HEK293T (cell line): ENCODE measurements around the gene FAM163B.

ENCODE experiments used
- CTCF ChIA-PET: fragments of 350-600 bp; formaldehyde crosslinking; extraction: SDS; loops from one replicate; lab custom pipeline; 2021; ENCODE audit warnings: antibody characterized with exemption, inconsistent platforms; lab: Yijun Ruan, JAX
- POLR2A ChIA-PET: fragments of 350-600 bp; formaldehyde crosslinking; extraction: SDS; loops from one replicate; lab custom pipeline; 2020; ENCODE audit warnings: antibody characterized with exemption, inconsistent platforms; lab: Yijun Ruan, JAX
- DNase-seq: peaks from one replicate; pipeline ENCODE4 v3.0.0; 2012; ENCODE audit warnings: mixed read lengths; ENCODE audit errors: extremely low spot score
- ARNT ChIP-seq: fragments of 450-650 bp; IDR thresholded peaks from 2 replicates; pipeline ENCODE4 v1.6.1; 2017; ENCODE audit warnings: mild to moderate bottlenecking
- BHLHE40 ChIP-seq: fragments of 450-650 bp; IDR thresholded peaks from 2 replicates; pipeline ENCODE4 v1.6.1; 2016; ENCODE audit warnings: mild to moderate bottlenecking, moderate library complexity, borderline replicate concordance
- CTBP1 ChIP-seq: fragments of 450-650 bp; IDR thresholded peaks from 2 replicates; pipeline ENCODE4 v1.6.1; 2016; ENCODE audit warnings: borderline replicate concordance
- ELF4 ChIP-seq: fragments of 450-650 bp; IDR thresholded peaks from 2 replicates; pipeline ENCODE4 v1.6.1; 2017; ENCODE audit warnings: antibody characterized with exemption
- FOXA1 ChIP-seq: fragments of 450-650 bp; IDR thresholded peaks from 2 replicates; pipeline ENCODE4 v1.6.1; 2016; ENCODE audit warnings: mild to moderate bottlenecking
- FOXK2 ChIP-seq: fragments of 450-650 bp; IDR thresholded peaks from 2 replicates; pipeline ENCODE4 v1.6.1; 2016; ENCODE audit warnings: mild to moderate bottlenecking
- FOXM1 ChIP-seq: fragments of 450-650 bp; IDR thresholded peaks from 2 replicates; pipeline ENCODE4 v1.6.1; 2017; ENCODE audit warnings: mild to moderate bottlenecking, borderline replicate concordance
- HDGF ChIP-seq: fragments of 450-650 bp; IDR thresholded peaks from 2 replicates; pipeline ENCODE4 v1.6.1; 2017; ENCODE audit warnings: antibody characterized with exemption, borderline replicate concordance
- L3MBTL2 ChIP-seq: fragments of 450-650 bp; conservative IDR thresholded peaks from 2 replicates; pipeline ENCODE4 v1.6.1; 2016; ENCODE audit warnings: mild to moderate bottlenecking
- LEF1 ChIP-seq: fragments of 450-650 bp; IDR thresholded peaks from 2 replicates; pipeline ENCODE4 v1.6.1; 2017; ENCODE audit warnings: mild to moderate bottlenecking, borderline replicate concordance
- NFRKB ChIP-seq: fragments of 450-650 bp; IDR thresholded peaks from 2 replicates; pipeline ENCODE4 v1.6.1; 2016; ENCODE audit warnings: mild to moderate bottlenecking, moderate library complexity
- PKNOX1 ChIP-seq: fragments of 450-650 bp; IDR thresholded peaks from 2 replicates; pipeline ENCODE4 v1.6.1; 2016
- SP1 ChIP-seq: fragments of 450-650 bp; IDR thresholded peaks from 2 replicates; pipeline ENCODE4 v1.6.1; 2017
- SUZ12 ChIP-seq: fragments of 450-650 bp; IDR thresholded peaks from 2 replicates; pipeline ENCODE4 v1.6.1; 2016; ENCODE audit warnings: mild to moderate bottlenecking
- TARDBP ChIP-seq: fragments of 450-650 bp; IDR thresholded peaks from 2 replicates; pipeline ENCODE4 v1.6.1; 2016
- ZNF384 ChIP-seq: fragments of 450-650 bp; IDR thresholded peaks from 2 replicates; pipeline ENCODE4 v1.6.1; 2016

FAM163B gene

GRCh38 chr9:133635098-133635497 lies 25.9 kb upstream of the FAM163B start:
- POLR2A ChIA-PET, result no interaction called here
- CTCF ChIA-PET, result no interaction called here
- TF ChIP-seq SUZ12, result no peak
- TF ChIP-seq FOXK2, result no peak
- TF ChIP-seq ZNF384, result no peak
- TF ChIP-seq L3MBTL2, result no peak
- no peak for TF ChIP-seq FOXM1
- TF ChIP-seq LEF1, result no peak
- DNase-seq, result no peak

- TF ChIP-seq HDGF, result no peak
- no peak for TF ChIP-seq SP1
- TF ChIP-seq ELF4, result no peak
- TF ChIP-seq FOXM1, result no peak
- no peak for TF ChIP-seq BHLHE40
- no peak for TF ChIP-seq SUZ12
- TF ChIP-seq LEF1, result no peak
- ChIA-PET CTCF (no interaction called here), POLR2A (no interaction called here)
- DNase-seq, result no peak
These were observed 25.0 kb upstream of the FAM163B start for GRCh38 chr9:133634081-133634691.

- ChIA-PET POLR2A (no interaction called here), CTCF (no interaction called here)
- DNase-seq, result no peak
- TF ChIP-seq HDGF (no peak), FOXM1 (no peak), FOXK2 (no peak), LEF1 (no peak), L3MBTL2 (no peak), SUZ12 (no peak), TARDBP (no peak), FOXA1 (no peak), CTBP1 (no peak), PKNOX1 (no peak), SP1 (no peak), BHLHE40 (no peak), ELF4 (no peak), ZNF384 (no peak), ARNT (no peak), NFRKB (no peak)
These were observed 24.5 kb upstream of the FAM163B start for GRCh38 chr9:133633681-133634080.

- DNase-seq, result no peak
- ChIA-PET CTCF (no interaction called here), POLR2A (no interaction called here)
- TF ChIP-seq ARNT, result no peak
- no peak for TF ChIP-seq PKNOX1
- TF ChIP-seq ELF4, result no peak
- TF ChIP-seq FOXM1, result no peak
- no peak for TF ChIP-seq CTBP1
- TF ChIP-seq TARDBP, result no peak
- TF ChIP-seq NFRKB, result no peak
- TF ChIP-seq ZNF384, result no peak
- TF ChIP-seq BHLHE40, result no peak
- no peak for TF ChIP-seq LEF1
- TF ChIP-seq L3MBTL2, result no peak
- TF ChIP-seq SP1, result no peak
- no peak for TF ChIP-seq HDGF
- no peak for TF ChIP-seq FOXK2
These were observed 23.9 kb upstream of the FAM163B start for GRCh38 chr9:133632806-133633680.

GRCh38 chr9:133631111-133631510 lies 21.9 kb upstream of the FAM163B start:
- ChIA-PET POLR2A (no interaction called here), CTCF (no interaction called here)
- DNase-seq, result no peak
- no peak for TF ChIP-seq FOXM1
- TF ChIP-seq ELF4, result no peak
- no peak for TF ChIP-seq FOXK2
- TF ChIP-seq L3MBTL2, result no peak
- TF ChIP-seq FOXA1, result no peak

GRCh38 chr9:133629221-133630110 lies 20.3 kb upstream of the FAM163B start:
- CTCF ChIA-PET, result no interaction called here
- POLR2A ChIA-PET, result no interaction called here
- TF ChIP-seq FOXM1 (no peak), TARDBP (no peak), HDGF (no peak), SUZ12 (no peak), PKNOX1 (no peak), CTBP1 (no peak), BHLHE40 (no peak)
- DNase-seq, result no peak
